Heart left ventricle (tissue), 16 donors: ENCODE measurements around the gene AGER. TPM values are rescaled to one million over a fixed set of nuclear protein-coding genes. Genes with fewer than 3 reads are reported as not detected.

Experiments used
- ATAC-seq, 4 donors: fragments of 200-7000 bp; cut with Tn5 transposase; one replicate each; pipeline ENCODE4 v1.9.1; 2020 to 2022; ENCODE audit warnings: moderate library complexity in 4 of 4, mild to moderate bottlenecking in 3 of 4, moderate number of reproducible peaks in 1 of 4
- DNase-seq, 5 donors: peaks; one replicate each; pipeline ENCODE4 v3.0.0-alpha.2; 2020
- H3K27ac ChIP-seq, 12 donors: fragments of 200-600 bp; sonication (generic) in 4 of 12; one replicate each; pipeline versions ENCODE4 v1.5.0 to v1.8.0; 2016 to 2022; ENCODE audit warnings: mild to moderate bottlenecking in 2 of 12
- H3K27me3 ChIP-seq, 9 donors: fragments of 200-600 bp; sonication (generic) in 2 of 9; one replicate each; pipeline versions ENCODE4 v1.5.1 to v1.8.0; 2016 to 2022; ENCODE audit warnings: mild to moderate bottlenecking in 3 of 9
- H3K36me3 ChIP-seq, 9 donors: fragments of 200-600 bp; sonication (generic) in 2 of 9; one replicate each; pipeline versions ENCODE4 v1.5.0 to v1.8.0; 2018 to 2022; ENCODE audit warnings: mild to moderate bottlenecking in 2 of 9
- H3K4me1 ChIP-seq, 12 donors: fragments of 200-600 bp; sonication (generic) in 4 of 12; one replicate each; pipeline versions ENCODE4 v1.5.0 to v1.8.0; 2016 to 2022; ENCODE audit warnings: mild to moderate bottlenecking in 3 of 12
- H3K4me3 ChIP-seq, 12 donors: fragments of 200-600 bp; sonication (generic) in 4 of 12; one replicate each; pipeline versions ENCODE4 v1.5.0 to v1.8.0; 2017 to 2022; ENCODE audit warnings: mild to moderate bottlenecking in 9 of 12, moderate library complexity in 4 of 12
- H3K9me3 ChIP-seq, 12 donors: fragments of 200-600 bp; sonication (generic) in 4 of 12; one replicate each; pipeline versions ENCODE4 v1.5.0 to v1.8.0; 2016 to 2022; ENCODE audit warnings: mild to moderate bottlenecking in 1 of 12
- CTCF ChIP-seq, 12 donors: fragments of 200-600 bp; sonication (generic) in 4 of 12; IDR thresholded peaks; one replicate each; pipeline versions ENCODE4 v1.5.0 to v1.8.0; 2018 to 2022; ENCODE audit warnings: antibody characterized with exemption in 12 of 12, mild to moderate bottlenecking in 5 of 12
- POLR2A ChIP-seq, 2 donors: fragments of 450-650 bp; IDR thresholded peaks; one replicate each; pipeline ENCODE4 v1.6.1; 2017; ENCODE audit warnings: antibody characterized with exemption in 2 of 2, mild to moderate bottlenecking in 2 of 2, moderate library complexity in 2 of 2
- WGBS, 4 donors: extraction: QIAGEN DNeasy Blood & Tissue Kit in 2 of 4; methylation state at CpG; one replicate each; pipeline versions ENCODE4 v1.1.5 to v1.1.7; 2013 to 2018; 5-methylcytosine and 5-hydroxymethylcytosine counted together
- intact Hi-C, 10 donors: fragments of 100-400 bp; cut with DNase I; formaldehyde crosslinking; loops; one replicate each; pipeline versions ENCODE4 v1.11.1 to v1.14.2; 2022
- polyA plus RNA-seq, 2 donors: library from polyadenylated mRNA; stranded (reverse); fragments of 200-250 nt; gene quantifications; one replicate each; pipeline ENCODE4 v1.2.3, GENCODE V29; 2013
- total RNA-seq, 9 donors: library from RNA; depleted of rRNA in 2 of 9; stranded (reverse); fragments of >200 nt in 2 of 9; fragmentation: NEBNext Ultra II Directional in 3 of 9; extraction: Animal tissue kit (Norgen Biotek cat#: 25700) in 3 of 9; gene quantifications; one replicate each; pipeline versions ENCODE4 v1.1.0 to v1.2.4, GENCODE V29; 2016 to 2023
- donor health status: ischemic (EF 13 %, LVEDD 7.1; RV severe dilation, severe dysfunction).
- donor health status: healthy with polysubstance abuse.
- donor health status: DM: no; HTN: yes; CAD: no.
- donor health status: DM: no; HTN: no; CAD: no.
- donor health status: ischemic (EF 25% LVEDD 6.9; RV normal size, moderate dysfunction).
- donor health status: ischemic (EF 25% LVEDD 5.7; RV mildly dilated, moderate dysfunction).
- donor health status: healthy.
- donor health status: DM: yes; HTN: yes; CAD: no.
- donor health status: ischemic (EF 35%, LVEDD 5.7; RV mildly dilated, moderate dysfunction).
- donor health status: nonischemic (EF 11% LVEDD 7.7; RV severe dilation, severe dysfunction).
- donor health status: DM: yes; HTN: yes; CAD: no.
- donor health status: PGD.
- donor health status: ischemic (EF 29% LVEDD 5.4; RV normal size, mild dysfunction).
- donor health status: nonischemic (EF 23%, LVEDD 6.1; RV moderate dilation, normal function).

AGER gene
- total and polyA plus RNA-seq, 11 donors: 0.69 to 5.7 (median 1.7) TPM; not detected in 1

GRCh38 chr6:32218167-32218566, 34.1 kb upstream of the AGER start:
- no peaks in the 10 kb centered on the region for H3K9me3 ChIP-seq
- DNase-seq: no peak
- no peak for ATAC-seq
- 71 to 100% (median 76%) methylated on average over 4 to 7 of the region's 7 CpGs for WGBS, 4 donors
- no peak overlapping the region for H3K4me3 ChIP-seq
- TF ChIP-seq POLR2A (IDR thresholded peaks at IDR 0.05): no peak
- TF ChIP-seq CTCF (IDR thresholded peaks at IDR 0.05): no peak
- intact Hi-C loops: no loop called here
- peaks cover 0 to 82% (median 26%) of the 10 kb centered on the region in 9 donors for H3K36me3 ChIP-seq
- no peak overlapping the region for H3K27ac ChIP-seq
- peaks cover 0 to 6% (median 0%) of the 10 kb centered on the region in 12 donors for H3K4me1 ChIP-seq
- no peaks in the 10 kb centered on the region for H3K27me3 ChIP-seq

DNA sequence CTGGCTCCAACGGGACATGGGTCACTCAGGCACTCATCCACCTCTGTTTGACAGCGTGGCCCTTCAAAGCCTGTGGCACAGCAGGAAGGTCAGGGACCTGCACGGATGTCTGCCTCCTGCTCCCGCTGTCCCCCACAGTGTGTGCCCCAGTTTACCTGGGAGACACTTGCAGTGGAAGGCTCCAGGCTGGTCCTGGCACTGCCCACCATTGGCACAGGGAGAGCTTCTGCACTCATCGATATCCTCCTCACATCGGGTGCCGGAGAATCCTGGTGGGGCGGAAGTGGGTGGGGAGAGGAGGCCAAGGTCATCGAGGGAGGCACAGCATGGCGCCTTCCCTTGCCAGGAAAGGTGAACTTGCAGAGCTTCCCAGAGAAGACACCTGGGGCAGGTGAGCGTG, 32.9 kb upstream of the AGER start:
- H3K27me3 ChIP-seq: no peaks in the 10 kb centered on the region
- DNase-seq (no peak), ATAC-seq (no peak)
- H3K9me3 ChIP-seq: no peaks in the 10 kb centered on the region
- peaks cover 0 to 82% (median 26%) of the 10 kb centered on the region in 9 donors for H3K36me3 ChIP-seq
- intact Hi-C loops: no loop called here
- H3K27ac ChIP-seq: no peak overlapping the region
- TF ChIP-seq CTCF (IDR thresholded peaks at IDR 0.05) (no peak), POLR2A (IDR thresholded peaks at IDR 0.05) (no peak)
- no peak overlapping the region for H3K4me3 ChIP-seq
- peaks cover 0 to under 1% (median 0%) of the 10 kb centered on the region in 12 donors for H3K4me1 ChIP-seq
- WGBS, 4 donors: 84 to 89% (median 87%) methylated on average over 11 of the region's 11 CpGs

- H3K27me3 ChIP-seq: no peaks in the 10 kb centered on the region
- no peaks in the 10 kb centered on the region for H3K9me3 ChIP-seq
- no peak overlapping the region for H3K4me3 ChIP-seq
- ATAC-seq (no peak), DNase-seq (no peak)
- H3K36me3 ChIP-seq: peaks cover 0 to 78% (median 26%) of the 10 kb centered on the region in 9 donors
- TF ChIP-seq POLR2A (IDR thresholded peaks at IDR 0.05) (no peak), CTCF (IDR thresholded peaks at IDR 0.05) (no peak)
- intact Hi-C loops: no loop called here
- no peaks in the 10 kb centered on the region for H3K4me1 ChIP-seq
- no peak overlapping the region for H3K27ac ChIP-seq
- 81 to 86% (median 85%) methylated on average over 10 of the region's 10 CpGs for WGBS, 4 donors
These were observed 32.2 kb upstream of the AGER start for GRCh38 chr6:32216285-32216684.

DNA sequence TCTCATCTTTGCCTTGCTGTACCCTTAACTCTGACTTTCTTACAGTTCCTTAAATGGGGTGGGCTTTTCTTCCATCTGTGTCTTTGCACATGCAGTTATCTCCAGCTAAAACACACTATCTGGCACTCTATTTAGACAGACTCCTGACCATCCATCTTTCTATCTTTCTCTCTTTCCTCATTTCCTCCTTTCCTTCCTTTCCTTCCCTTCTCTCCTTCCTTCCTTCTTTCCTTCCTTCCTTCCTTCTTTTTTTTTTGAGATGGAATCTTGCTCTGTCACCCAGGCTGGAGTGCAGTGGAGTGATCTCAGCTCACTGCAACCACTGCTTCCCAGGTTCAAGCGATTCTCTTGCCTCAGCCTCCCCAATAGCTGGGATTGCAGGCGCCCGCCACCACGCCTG, 31.6 kb upstream of the AGER start:
- H3K36me3 ChIP-seq: peaks cover 0 to 75% (median 22%) of the 10 kb centered on the region in 9 donors
- no peaks in the 10 kb centered on the region for H3K9me3 ChIP-seq
- H3K4me3 ChIP-seq: no peak overlapping the region
- no peaks in the 10 kb centered on the region for H3K4me1 ChIP-seq
- H3K27ac ChIP-seq: no peak overlapping the region
- ATAC-seq (no peak), DNase-seq (no peak)
- intact Hi-C loops: no loop called here
- WGBS, 4 donors: 91 to 99% (median 96%) methylated on average over 4 of the region's 4 CpGs
- TF ChIP-seq POLR2A (IDR thresholded peaks at IDR 0.05) (no peak), CTCF (IDR thresholded peaks at IDR 0.05) (no peak)
- H3K27me3 ChIP-seq: no peaks in the 10 kb centered on the region
